Measurements from ENCODE around the gene ALS2CL. TPM values are rescaled to one million over a fixed set of nuclear protein-coding genes. Genes with fewer than 3 reads are reported as not detected.

The ALS2CL gene
- total RNA-seq, 1 donor from 2014 or later = 13.5 TPM

GRCh38 chr3:46678280-46678679 is 15.2 kb downstream of the ALS2CL start:
- Mint-ChIP-seq H3K36me3 (ENCODE audit: low read depth, unreplicated experiment) (peaks cover 34% of the 10 kb centered on the region), H3K27ac (ENCODE audit: unreplicated experiment) (no peak overlapping the region), H3K4me3 (ENCODE audit: unreplicated experiment) (no peak overlapping the region), H3K9me3 (ENCODE audit: unreplicated experiment) (peaks cover 8% of the 10 kb centered on the region), H3K4me1 (ENCODE audit: low read depth, unreplicated experiment) (no peaks in the 10 kb centered on the region), H3K27me3 (ENCODE audit: low read depth, unreplicated experiment) (peaks cover 38% of the 10 kb centered on the region)
- no peaks in the 10 kb centered on the region for H3K36me3 ChIP-seq (ENCODE audit: insufficient read depth, low read length)
- no peak overlapping the region for H3K27ac ChIP-seq (ENCODE audit: low read depth, low read length)
- no peak overlapping the region for H2AFZ ChIP-seq (ENCODE audit: low read depth, low read length)
- no peak for FAIRE-seq
- H3K27me3 ChIP-seq (ENCODE audit: insufficient read depth, low read length) = no peaks in the 10 kb centered on the region
- no peaks in the 10 kb centered on the region for H3K79me2 ChIP-seq (ENCODE audit: insufficient read depth, low read length)
- H3K4me3 ChIP-seq (ENCODE audit: insufficient read depth, low read depth, low read length) = no peak overlapping the region
- no peak for TF ChIP-seq CTCF (IDR thresholded peaks at IDR 0.05; ENCODE audit: insufficient read depth, low read depth, low read length)
- no peak for TF ChIP-seq EZH2 (IDR thresholded peaks at IDR 0.05; ENCODE audit: insufficient read depth, low read length)
- no peaks in the 10 kb centered on the region for H4K20me1 ChIP-seq (ENCODE audit: insufficient read depth, low read length)
- H3K9me3 ChIP-seq (ENCODE audit: insufficient read depth, low read depth, low read length) = no peaks in the 10 kb centered on the region
- no peak overlapping the region for H3K4me2 ChIP-seq (ENCODE audit: low read length)
- H3K4me1 ChIP-seq (ENCODE audit: insufficient read depth, low read length) = no peaks in the 10 kb centered on the region
- H3K9ac ChIP-seq (ENCODE audit: low read length) = no peak overlapping the region
- no peak for DNase-seq (ENCODE audit: low read depth)

- H3K4me3 ChIP-seq (ENCODE audit: insufficient read depth, low read depth, low read length) = no peak overlapping the region
- no peaks in the 10 kb centered on the region for H3K4me1 ChIP-seq (ENCODE audit: insufficient read depth, low read length)
- no peaks in the 10 kb centered on the region for H3K79me2 ChIP-seq (ENCODE audit: insufficient read depth, low read length)
- no peaks in the 10 kb centered on the region for H4K20me1 ChIP-seq (ENCODE audit: insufficient read depth, low read length)
- H3K9me3 Mint-ChIP-seq (ENCODE audit: unreplicated experiment) = peaks cover 8% of the 10 kb centered on the region
- H3K9me3 ChIP-seq (ENCODE audit: insufficient read depth, low read depth, low read length) = no peaks in the 10 kb centered on the region
- no peak overlapping the region for H3K4me3 Mint-ChIP-seq (ENCODE audit: unreplicated experiment)
- H2AFZ ChIP-seq (ENCODE audit: low read depth, low read length) = no peak overlapping the region
- DNase-seq (ENCODE audit: low read depth) = peak; percentile 11
- H3K27ac Mint-ChIP-seq (ENCODE audit: unreplicated experiment) = no peak overlapping the region
- no peaks in the 10 kb centered on the region for H3K36me3 ChIP-seq (ENCODE audit: insufficient read depth, low read length)
- no peaks in the 10 kb centered on the region for H3K27me3 ChIP-seq (ENCODE audit: insufficient read depth, low read length)
- FAIRE-seq = no peak
- H3K4me2 ChIP-seq (ENCODE audit: low read length) = no peak overlapping the region
- TF ChIP-seq EZH2 (IDR thresholded peaks at IDR 0.05; ENCODE audit: insufficient read depth, low read length) (no peak), CTCF (IDR thresholded peaks at IDR 0.05; ENCODE audit: insufficient read depth, low read depth, low read length) (no peak)
- no peaks in the 10 kb centered on the region for H3K4me1 Mint-ChIP-seq (ENCODE audit: low read depth, unreplicated experiment)
- no peak overlapping the region for H3K9ac ChIP-seq (ENCODE audit: low read length)
- peaks cover 36% of the 10 kb centered on the region for H3K36me3 Mint-ChIP-seq (ENCODE audit: low read depth, unreplicated experiment)
- no peak overlapping the region for H3K27ac ChIP-seq (ENCODE audit: low read depth, low read length)
- peaks cover 36% of the 10 kb centered on the region for H3K27me3 Mint-ChIP-seq (ENCODE audit: low read depth, unreplicated experiment)
Measured at GRCh38 chr3:46677411-46677726, 16.1 kb downstream of the ALS2CL start.

- FAIRE-seq = no peak
- Histone ChIP-seq H4K20me1 (ENCODE audit: insufficient read depth, low read length) (no peaks in the 10 kb centered on the region), H3K27me3 (ENCODE audit: insufficient read depth, low read length) (no peaks in the 10 kb centered on the region), H3K27ac (ENCODE audit: low read depth, low read length) (no peak overlapping the region), H3K4me2 (ENCODE audit: low read length) (no peak overlapping the region), H2AFZ (ENCODE audit: low read depth, low read length) (no peak overlapping the region), H3K9ac (ENCODE audit: low read length) (no peak overlapping the region), H3K79me2 (ENCODE audit: insufficient read depth, low read length) (no peaks in the 10 kb centered on the region), H3K4me1 (ENCODE audit: insufficient read depth, low read length) (no peaks in the 10 kb centered on the region), H3K36me3 (ENCODE audit: insufficient read depth, low read length) (no peaks in the 10 kb centered on the region), H3K4me3 (ENCODE audit: insufficient read depth, low read depth, low read length) (no peak overlapping the region), H3K9me3 (ENCODE audit: insufficient read depth, low read depth, low read length) (no peaks in the 10 kb centered on the region)
- Mint-ChIP-seq H3K27me3 (ENCODE audit: low read depth, unreplicated experiment) (peaks cover 31% of the 10 kb centered on the region), H3K36me3 (ENCODE audit: low read depth, unreplicated experiment) (peaks cover 33% of the 10 kb centered on the region), H3K4me3 (ENCODE audit: unreplicated experiment) (no peak overlapping the region), H3K27ac (ENCODE audit: unreplicated experiment) (no peak overlapping the region), H3K4me1 (ENCODE audit: low read depth, unreplicated experiment) (no peaks in the 10 kb centered on the region), H3K9me3 (ENCODE audit: unreplicated experiment) (peaks cover 8% of the 10 kb centered on the region)
- TF ChIP-seq EZH2 (IDR thresholded peaks at IDR 0.05; ENCODE audit: insufficient read depth, low read length) (no peak), CTCF (IDR thresholded peaks at IDR 0.05; ENCODE audit: insufficient read depth, low read depth, low read length) (no peak)
- DNase-seq (ENCODE audit: low read depth) = no peak
Measured at GRCh38 chr3:46676601-46677410, 16.7 kb downstream of the ALS2CL start.

Measured in astrocyte (in vitro differentiated cells and primary cell).